Kidney epithelial cell (primary cell): ENCODE measurements around the gene NPW. TPM values are rescaled to one million over a fixed set of nuclear protein-coding genes. Genes with fewer than 3 reads are reported as not detected.

Experiments used
- total RNA-seq: library from RNA; depleted of rRNA; stranded (reverse); fragments of >200 nt; gene quantifications from 2 replicates; pipeline ENCODE4 v1.2.3, GENCODE V29; 2015

The NPW gene
- total RNA-seq, 1 donor from 2014 or later: not detected

Other genes with a start within 250 kb of the NPW start
- 44.9 and 45.3 TPM in 2 replicates for gene NME3, start 248.2 kb upstream of the NPW start, total RNA-seq
- 6.8 and 13.6 TPM in 2 replicates for gene EME2, start 247.0 kb upstream of the NPW start, total RNA-seq
- gene MRPS34, start 246.7 kb upstream of the NPW start, total RNA-seq: 94.9 and 108 TPM in 2 replicates
- 60.6 and 78.2 TPM in 2 replicates for gene SPSB3, start 237.2 kb upstream of the NPW start, total RNA-seq
- 145 and 187 TPM in 2 replicates for gene NUBP2, start 236.8 kb upstream of the NPW start, total RNA-seq
- gene IGFALS, start 226.1 kb upstream of the NPW start, total RNA-seq: 0.48 TPM in 1 of 2 replicates, not detected in the other
- 62.8 and 98.4 TPM in 2 replicates for gene HAGH, start 193.0 kb upstream of the NPW start, total RNA-seq
- 59.7 and 77.3 TPM in 2 replicates for gene FAHD1, start 192.6 kb upstream of the NPW start, total RNA-seq
- 5.0 and 6.2 TPM in 2 replicates for gene MEIOB, start 147.6 kb upstream of the NPW start, total RNA-seq
- gene HS3ST6, start 101.4 kb upstream of the NPW start, total RNA-seq: 0.89 and 0.92 TPM in 2 replicates
- 11.7 and 12.0 TPM in 2 replicates for gene MSRB1, start 76.6 kb upstream of the NPW start, total RNA-seq
- gene RPL3L, start 65.1 kb upstream of the NPW start, total RNA-seq: not detected in 2 replicates
- gene NDUFB10, start 60.2 kb upstream of the NPW start, total RNA-seq: 280 and 289 TPM in 2 replicates
- 4,278 and 4,383 TPM in 2 replicates for gene RPS2, start 55.0 kb upstream of the NPW start, total RNA-seq
- gene RNF151, start 52.9 kb upstream of the NPW start, total RNA-seq: not detected in 2 replicates
- gene TBL3, start 47.7 kb upstream of the NPW start, total RNA-seq: 53.5 and 70.3 TPM in 2 replicates
- 0.96 TPM in 1 of 2 replicates, not detected in the other for gene NOXO1, start 38.3 kb upstream of the NPW start, total RNA-seq
- gene GFER, start 35.6 kb upstream of the NPW start, total RNA-seq: 30.2 and 32.7 TPM in 2 replicates
- 11.3 and 20.1 TPM in 2 replicates for gene SYNGR3, start 29.8 kb upstream of the NPW start, total RNA-seq
- gene ZNF598, start 10.0 kb upstream of the NPW start, total RNA-seq: 48.1 and 57.7 TPM in 2 replicates
- gene NHERF2, start 7.1 kb downstream of the NPW start, total RNA-seq: 27.5 and 46.3 TPM in 2 replicates
- 39.3 and 44.1 TPM in 2 replicates for gene NTHL1, start 28.0 kb downstream of the NPW start, total RNA-seq
- gene TSC2, start 28.2 kb downstream of the NPW start, total RNA-seq: 67.9 and 104 TPM in 2 replicates
- gene PKD1, start 116.1 kb downstream of the NPW start, total RNA-seq: 85.6 and 102 TPM in 2 replicates
- 0.54 and 0.68 TPM in 2 replicates for gene RAB26, start 128.8 kb downstream of the NPW start, total RNA-seq
- gene TRAF7, start 136.0 kb downstream of the NPW start, total RNA-seq: 82.7 and 83.9 TPM in 2 replicates
- 0.07 and 0.08 TPM in 2 replicates for gene CASKIN1, start 176.8 kb downstream of the NPW start, total RNA-seq
- gene MLST8, start 185.7 kb downstream of the NPW start, total RNA-seq: 77.2 and 102 TPM in 2 replicates
- gene BRICD5, start 191.1 kb downstream of the NPW start, total RNA-seq: 2.0 and 4.2 TPM in 2 replicates
- 15.7 and 17.7 TPM in 2 replicates for gene PGP, start 195.1 kb downstream of the NPW start, total RNA-seq
- gene E4F1, start 203.8 kb downstream of the NPW start, total RNA-seq: 28.6 and 36.9 TPM in 2 replicates
- gene DNASE1L2, start 216.7 kb downstream of the NPW start, total RNA-seq: 0.21 and 2.3 TPM in 2 replicates
- gene ECI1, start 231.8 kb downstream of the NPW start, total RNA-seq: 81.7 and 86.7 TPM in 2 replicates
- gene RNPS1, start 248.3 kb downstream of the NPW start, total RNA-seq: 243 and 268 TPM in 2 replicates